T-helper 17 cell (primary cell): ENCODE data around the gene MUC3A. TPM values are rescaled to one million over a fixed set of nuclear protein-coding genes. Genes with fewer than 3 reads are reported as not detected.
"Not testable (repeated sequence)": the region's sequence is repeated elsewhere in the genome, so short reads cannot be mapped to it uniquely, and the experiment has no call there.

Source experiments
- ATAC-seq: fragments of 150-1000 bp; cut with Tn5 transposase; 2 replicates; pipeline ENCODE4 v1.10.0; 2021; ENCODE audit warnings: mild to moderate bottlenecking, moderate library complexity
- DNase-seq, 3 donors: peaks; one replicate each; pipeline versions ENCODE4 v3.0.0 to v3.0.0-alpha.2; 2020 to 2021
- H3K9me3 ChIP-seq: one replicate; pipeline ENCODE4 v1.7.0; 2013; ENCODE audit warnings: low read length, mild to moderate bottlenecking; ENCODE audit not compliant: control insufficient read depth, poor library complexity, severe bottlenecking
- H3K27ac Mint-ChIP-seq: one replicate; pipeline ENCODE4 v1.8.0; 2022; ENCODE audit warnings: mild to moderate bottlenecking, moderate library complexity, mixed read lengths
- H3K27me3 Mint-ChIP-seq: one replicate; pipeline ENCODE4 v1.8.0; 2022; ENCODE audit warnings: mixed read lengths
- H3K36me3 Mint-ChIP-seq: one replicate; pipeline ENCODE4 v1.8.0; 2022; ENCODE audit warnings: low read depth, mixed read lengths
- H3K4me1 Mint-ChIP-seq: one replicate; pipeline ENCODE4 v1.8.0; 2022; ENCODE audit warnings: mild to moderate bottlenecking, mixed read lengths
- H3K4me3 Mint-ChIP-seq: one replicate; pipeline ENCODE4 v1.8.0; 2022; ENCODE audit warnings: mild to moderate bottlenecking, moderate library complexity, mixed read lengths
- total RNA-seq, 4 donors: library from RNA in 2 of 4; stranded (reverse) in 2 of 4; gene quantifications; one replicate each; pipeline ENCODE4 v1.2.3 and lab custom pipeline; 2022 to 2026

Gene MUC3A
- total RNA-seq, 2 donors from 2014 or later: not detected

DNA sequence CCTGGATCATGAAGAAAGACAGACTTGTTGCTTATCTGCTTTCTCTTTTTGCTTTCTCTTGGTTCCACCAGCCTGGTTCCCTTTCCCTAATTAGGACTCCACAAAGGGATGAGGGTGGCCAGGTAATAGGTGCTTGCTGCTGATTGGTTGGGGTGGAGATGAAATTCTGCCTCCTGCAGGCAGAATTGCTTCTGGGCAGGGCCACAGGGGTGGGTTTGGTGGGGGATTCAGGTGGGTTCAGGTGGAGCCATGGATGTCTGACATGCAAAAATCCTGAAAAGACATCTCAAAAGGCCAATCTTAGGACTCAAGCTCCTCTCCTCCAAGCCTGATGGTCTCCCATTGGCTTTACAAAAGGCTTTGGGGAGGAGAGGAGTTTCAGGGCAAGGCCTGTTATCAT, 28.3 kb upstream of the MUC3A start:
- H3K36me3 Mint-ChIP-seq: peaks cover 9% of the 10 kb centered on the region
- H3K27me3 Mint-ChIP-seq: peaks cover 35% of the 10 kb centered on the region
- H3K27ac Mint-ChIP-seq: no peak overlapping the region
- DNase-seq (no peak), ATAC-seq (no peak)
- H3K4me3 Mint-ChIP-seq: no peak overlapping the region
- no peaks in the 10 kb centered on the region for H3K9me3 ChIP-seq
- no peaks in the 10 kb centered on the region for H3K4me1 Mint-ChIP-seq

GRCh38 chr7:100923616-100924015, 25.7 kb upstream of the MUC3A start:
- H3K36me3 Mint-ChIP-seq, ATAC-seq, H3K4me1 Mint-ChIP-seq, H3K9me3 ChIP-seq, H3K4me3 Mint-ChIP-seq, DNase-seq, H3K27ac Mint-ChIP-seq: not testable (repeated sequence)
- H3K27me3 Mint-ChIP-seq: peaks cover 25% of the 10 kb centered on the region

DNA sequence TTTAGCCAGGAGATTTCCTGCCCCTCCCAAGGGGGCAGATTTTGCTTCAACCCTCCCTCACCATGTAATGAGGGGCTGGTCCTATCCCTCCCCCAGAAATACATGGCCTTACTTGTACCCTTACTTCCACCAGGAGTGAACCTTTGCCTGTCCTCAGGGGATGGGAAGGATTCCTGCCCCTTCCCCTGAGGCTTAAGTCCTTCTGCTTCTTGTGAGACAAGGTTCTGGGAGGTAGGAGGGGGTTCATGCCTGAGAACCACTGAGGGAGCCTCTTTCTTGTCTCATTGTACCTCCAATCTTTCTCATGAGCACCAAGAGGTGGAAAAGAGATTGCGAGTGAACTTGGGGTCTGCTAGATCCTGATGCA, 19.5 kb upstream of the MUC3A start:
- Mint-ChIP-seq H3K4me1 (no peaks in the 10 kb centered on the region), H3K27me3 (peaks cover 14% of the 10 kb centered on the region), H3K36me3 (no peaks in the 10 kb centered on the region), H3K4me3 (no peak overlapping the region), H3K27ac (no peak overlapping the region)
- DNase-seq (no peak), ATAC-seq (no peak)
- H3K9me3 ChIP-seq: no peaks in the 10 kb centered on the region

DNA sequence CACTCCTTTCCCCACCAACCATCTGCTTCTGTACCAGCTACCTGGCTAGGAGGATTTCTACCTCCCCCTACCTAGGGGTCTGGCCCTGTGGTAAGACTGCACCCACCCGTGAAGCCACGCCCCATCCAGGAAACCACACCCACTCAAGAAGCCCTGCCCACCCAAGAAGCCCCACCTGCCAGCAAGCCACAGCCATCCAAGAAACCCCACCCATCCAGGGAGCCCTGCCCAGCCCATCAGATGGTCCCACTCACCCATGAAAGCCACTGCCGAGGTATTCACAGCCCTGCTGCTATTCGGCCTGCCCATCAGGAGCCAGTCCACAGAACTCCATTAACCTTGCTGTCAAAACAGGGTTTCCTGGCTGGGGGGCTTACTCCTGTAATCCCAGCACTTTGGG, 15.6 kb upstream of the MUC3A start:
- H3K4me1 Mint-ChIP-seq: no peaks in the 10 kb centered on the region
- H3K36me3 Mint-ChIP-seq: no peaks in the 10 kb centered on the region
- H3K4me3 Mint-ChIP-seq: no peak overlapping the region
- H3K27ac Mint-ChIP-seq: no peak overlapping the region
- H3K27me3 Mint-ChIP-seq: peaks cover 15% of the 10 kb centered on the region
- ATAC-seq: no peak
- H3K9me3 ChIP-seq: no peaks in the 10 kb centered on the region
- no peak for DNase-seq

DNA sequence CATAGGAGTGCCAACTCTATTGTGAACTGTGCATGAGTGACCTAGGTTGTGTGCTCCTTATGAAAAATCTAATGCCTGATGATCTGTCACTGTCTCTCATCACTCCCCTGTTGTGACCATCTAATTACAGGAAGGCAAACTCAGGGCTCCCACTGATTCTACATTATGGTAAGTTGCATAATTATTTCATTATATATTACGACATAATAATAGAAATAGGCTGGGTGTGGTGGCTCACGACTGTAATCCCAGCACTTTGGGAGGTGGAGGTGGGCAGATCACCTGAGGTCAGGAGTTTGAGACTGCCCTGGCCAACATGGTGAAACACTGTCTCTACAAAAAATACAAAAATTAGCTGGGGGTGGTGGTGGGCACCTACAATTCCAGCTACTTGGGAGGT, 14.0 kb upstream of the MUC3A start:
- DNase-seq, H3K4me1 Mint-ChIP-seq, ATAC-seq, H3K27me3 Mint-ChIP-seq, H3K4me3 Mint-ChIP-seq, H3K27ac Mint-ChIP-seq, H3K9me3 ChIP-seq, H3K36me3 Mint-ChIP-seq: not testable (repeated sequence)

GRCh38 chr7:100936167-100936566, 13.2 kb upstream of the MUC3A start:
- H3K27ac Mint-ChIP-seq, H3K4me3 Mint-ChIP-seq, ATAC-seq, DNase-seq, H3K9me3 ChIP-seq, H3K4me1 Mint-ChIP-seq, H3K27me3 Mint-ChIP-seq, H3K36me3 Mint-ChIP-seq: not testable (repeated sequence)

GRCh38 chr7:100942045-100942774, 7.1 kb upstream of the MUC3A start:
- Mint-ChIP-seq H3K27me3 (peaks cover 37% of the 10 kb centered on the region), H3K4me1 (peaks cover 2% of the 10 kb centered on the region), H3K4me3 (no peak overlapping the region), H3K27ac (no peak overlapping the region), H3K36me3 (peaks cover 2% of the 10 kb centered on the region)
- ATAC-seq (no peak), DNase-seq (no peak)
- no peaks in the 10 kb centered on the region for H3K9me3 ChIP-seq

- ATAC-seq (no peak), DNase-seq (no peak)
- H3K27ac Mint-ChIP-seq: no peak overlapping the region
- peaks cover 37% of the 10 kb centered on the region for H3K27me3 Mint-ChIP-seq
- H3K4me3 Mint-ChIP-seq: no peak overlapping the region
- H3K4me1 Mint-ChIP-seq: peaks cover 2% of the 10 kb centered on the region
- no peaks in the 10 kb centered on the region for H3K9me3 ChIP-seq
- peaks cover 2% of the 10 kb centered on the region for H3K36me3 Mint-ChIP-seq
These were observed 5.6 kb upstream of the MUC3A start for GRCh38 chr7:100943693-100944092.

GRCh38 chr7:100944138-100944537, 5.2 kb upstream of the MUC3A start:
- H3K9me3 ChIP-seq: no peaks in the 10 kb centered on the region
- Mint-ChIP-seq H3K4me3 (no peak overlapping the region), H3K27ac (no peak overlapping the region), H3K36me3 (peaks cover 2% of the 10 kb centered on the region), H3K27me3 (peaks cover 33% of the 10 kb centered on the region), H3K4me1 (peaks cover 2% of the 10 kb centered on the region)
- ATAC-seq: no peak
- DNase-seq: no peak

DNA sequence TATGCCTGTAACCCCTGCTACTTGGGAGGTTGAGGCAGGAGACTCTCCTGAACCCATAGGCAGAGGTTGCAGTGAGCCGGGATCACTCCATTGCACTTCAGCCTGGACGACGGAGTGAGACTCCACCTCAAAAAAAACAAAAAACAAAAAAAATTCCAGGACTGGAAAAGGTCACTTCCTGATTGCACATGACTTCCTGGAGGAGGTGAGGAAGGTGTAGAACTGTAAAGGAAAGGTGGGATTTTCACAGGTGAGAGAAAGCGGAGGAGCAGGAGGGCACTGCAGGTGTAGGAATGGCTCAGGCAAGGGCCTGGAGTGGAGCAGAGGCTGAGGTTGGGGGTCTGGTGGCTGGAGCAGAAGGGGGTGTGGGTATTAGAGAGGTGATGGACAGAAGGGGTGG, 3.2 kb upstream of the MUC3A start:
- no peak overlapping the region for H3K4me3 Mint-ChIP-seq
- no peak overlapping the region for H3K27ac Mint-ChIP-seq
- peaks cover 42% of the 10 kb centered on the region for H3K27me3 Mint-ChIP-seq
- ATAC-seq (no peak), DNase-seq (no peak)
- no peaks in the 10 kb centered on the region for H3K9me3 ChIP-seq
- peaks cover 2% of the 10 kb centered on the region for H3K36me3 Mint-ChIP-seq
- H3K4me1 Mint-ChIP-seq: peaks cover 2% of the 10 kb centered on the region

DNA sequence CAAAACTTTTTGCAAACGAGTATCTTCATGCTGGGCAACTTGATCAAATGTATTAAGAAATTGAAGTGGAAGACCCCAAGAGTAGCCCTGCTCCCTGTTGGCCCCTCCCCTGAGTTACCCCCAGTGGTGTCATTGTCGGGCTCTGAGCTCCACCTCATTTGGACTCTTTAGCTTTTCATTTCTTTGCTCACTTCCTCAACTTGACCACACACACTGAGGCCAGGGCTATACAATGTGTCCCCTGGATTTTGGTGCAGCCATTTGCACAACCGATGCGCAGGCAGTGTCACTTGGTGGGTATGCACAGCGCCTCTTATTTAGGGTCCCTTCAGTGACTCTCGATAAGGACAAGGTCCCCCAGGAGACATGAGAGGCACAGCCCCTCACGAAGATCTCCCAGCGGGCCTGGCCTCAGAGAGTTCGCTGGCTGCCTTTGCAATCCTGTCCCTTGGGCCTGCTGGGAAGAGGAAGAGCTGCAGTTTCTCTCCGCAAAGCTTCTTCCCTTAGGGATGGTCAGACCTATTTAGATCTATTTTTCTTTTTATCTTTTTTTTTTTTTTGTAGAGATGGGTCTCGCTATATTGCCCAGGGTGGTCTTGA, 2.5 kb upstream of the MUC3A start:
- ATAC-seq: no peak
- H3K36me3 Mint-ChIP-seq: peaks cover 2% of the 10 kb centered on the region

DNA sequence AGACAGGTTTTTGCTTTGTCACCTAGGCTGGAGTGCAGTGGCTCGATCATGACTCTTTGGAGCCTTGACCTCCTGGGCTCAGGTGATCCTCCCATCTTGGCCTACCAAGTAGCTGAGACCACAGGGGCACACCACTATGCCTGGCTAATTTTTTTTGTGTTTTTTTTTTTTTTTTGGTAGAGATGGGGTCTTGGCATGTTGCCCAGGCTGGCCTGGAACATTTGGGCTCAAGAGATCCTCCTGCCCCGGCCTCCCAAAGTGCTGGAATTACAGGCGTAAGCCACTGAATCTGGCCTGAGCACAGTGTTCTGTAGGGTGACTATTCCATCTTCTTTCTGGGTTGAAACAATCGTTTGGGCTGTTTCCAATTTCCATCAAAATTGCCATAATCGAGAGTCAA, 1.5 kb upstream of the MUC3A start:
- Mint-ChIP-seq H3K4me1 (no peaks in the 10 kb centered on the region), H3K27ac (no peak overlapping the region), H3K36me3 (peaks cover 2% of the 10 kb centered on the region), H3K4me3 (no peak overlapping the region), H3K27me3 (peaks cover 34% of the 10 kb centered on the region)
- H3K9me3 ChIP-seq: no peaks in the 10 kb centered on the region
- DNase-seq: no peak
- no peak for ATAC-seq

More for the DNA sequence above, 2.5 kb upstream of the MUC3A start:
- no peak overlapping the region for H3K4me3 Mint-ChIP-seq
- peaks cover 42% of the 10 kb centered on the region for H3K27me3 Mint-ChIP-seq
- no peak for DNase-seq
- H3K9me3 ChIP-seq: no peaks in the 10 kb centered on the region
- H3K4me1 Mint-ChIP-seq: peaks cover 2% of the 10 kb centered on the region
- no peak overlapping the region for H3K27ac Mint-ChIP-seq

GRCh38 chr7:100949933-100950443, 654 bp downstream of the MUC3A start:
- no peaks in the 10 kb centered on the region for H3K4me1 Mint-ChIP-seq
- H3K9me3 ChIP-seq: no peaks in the 10 kb centered on the region
- no peak for DNase-seq
- peaks cover 23% of the 10 kb centered on the region for H3K27me3 Mint-ChIP-seq
- H3K36me3 Mint-ChIP-seq: peaks cover 2% of the 10 kb centered on the region
- ATAC-seq: no peak
- H3K4me3 Mint-ChIP-seq: no peak overlapping the region
- H3K27ac Mint-ChIP-seq: no peak overlapping the region

DNA sequence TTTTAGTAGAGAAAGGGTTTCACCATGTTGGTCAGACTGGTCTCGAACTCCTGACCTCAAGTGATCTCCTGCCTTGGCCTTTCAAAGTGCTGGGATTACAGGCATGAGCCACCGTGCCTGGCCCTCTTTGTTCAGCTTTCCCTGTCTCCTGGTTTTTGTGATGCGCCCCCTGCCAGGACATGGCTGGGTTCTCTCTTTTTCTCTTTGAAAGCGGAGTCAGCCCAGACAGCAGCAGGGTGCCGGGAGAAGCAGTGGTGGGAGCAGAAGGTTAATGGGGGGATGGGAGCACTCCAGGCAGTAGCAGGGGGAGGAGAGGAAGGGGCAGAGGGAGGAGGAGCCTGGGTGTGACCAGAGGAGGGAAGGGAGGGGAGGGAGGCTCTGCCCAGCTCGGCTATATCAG, 1.8 kb downstream of the MUC3A start:
- ATAC-seq (no peak), DNase-seq (no peak)
- Mint-ChIP-seq H3K27ac (no peak overlapping the region), H3K27me3 (peaks cover 11% of the 10 kb centered on the region), H3K4me3 (no peak overlapping the region), H3K4me1 (no peaks in the 10 kb centered on the region), H3K36me3 (peaks cover under 1% of the 10 kb centered on the region)
- no peaks in the 10 kb centered on the region for H3K9me3 ChIP-seq
